Right lobe of liver (tissue), 4 donors: Measurements from ENCODE around the gene RCOR1.

Experiments used
- CTCF ChIP-seq, 4 donors: fragments of 200-600 bp in 3 of 4; fragments of 450-650 bp in 1 of 4; IDR thresholded peaks; one replicate each; pipeline versions ENCODE4 v1.5.1 to v1.8.0; 2016 to 2022; ENCODE audit warnings: antibody characterized with exemption in 4 of 4, mild to moderate bottlenecking in 2 of 4
- POLR2A ChIP-seq: fragments of 450-650 bp; IDR thresholded peaks from one replicate; pipeline ENCODE4 v1.6.1; 2017; ENCODE audit warnings: antibody characterized with exemption, mild to moderate bottlenecking
- donor health status: DM: no; HTN: no; CAD: no.
- donor health status: DM: no; HTN: no; CAD: no.
- donor health status: DM: no; HTN: yes; CAD: no.

- TF ChIP-seq CTCF (IDR thresholded peaks at IDR 0.05) (no peak), POLR2A (no peak)
Measured at GRCh38 chr14:102629011-102629444, 36.6 kb downstream of the RCOR1 start.
